ENCODE results near the gene CPS1. TPM values are rescaled to one million over a fixed set of nuclear protein-coding genes. Genes with fewer than 3 reads are reported as not detected.

The CPS1 gene
- total RNA-seq, 1 experiment from 2014 or later: 20.6 TPM

GRCh38 chr2:210713122-210713521 lies 156.7 kb downstream of the CPS1 start:
- BruUV-seq (replicated peaks): no TSS peak

GRCh38 chr2:210715560-210716082 lies 159.2 kb downstream of the CPS1 start:
- Mint-ChIP-seq H3K27ac (ENCODE audit: low read depth, unreplicated experiment) (no peak overlapping the region), H3K4me3 (ENCODE audit: unreplicated experiment) (no peak overlapping the region)

More at GRCh38 chr2:210713122-210713521, 156.7 kb downstream of the CPS1 start:
- H3K27me3 Mint-ChIP-seq (ENCODE audit: insufficient read depth, unreplicated experiment): peaks cover 55% of the 10 kb centered on the region
- POLR2A ChIA-PET: no interaction called here
- H3K4me1 Mint-ChIP-seq (ENCODE audit: insufficient read depth, unreplicated experiment): no peaks in the 10 kb centered on the region
- H3K27ac Mint-ChIP-seq (ENCODE audit: low read depth, unreplicated experiment): no peak overlapping the region
- intact Hi-C loops (cut with micrococcal nuclease): no loop called here
- no peak for DNase-seq (ENCODE audit: unreplicated experiment)
- no peak overlapping the region for H3K4me3 Mint-ChIP-seq (ENCODE audit: unreplicated experiment)
- CTCF ChIA-PET: no interaction called here
- TF ChIP-seq CTCF (IDR thresholded peaks at IDR 0.05; ENCODE audit: unreplicated experiment): no peak
- no peaks in the 10 kb centered on the region for H3K9me3 Mint-ChIP-seq (ENCODE audit: unreplicated experiment)
- no peaks in the 10 kb centered on the region for H3K36me3 Mint-ChIP-seq (ENCODE audit: insufficient read depth, unreplicated experiment)

DNA sequence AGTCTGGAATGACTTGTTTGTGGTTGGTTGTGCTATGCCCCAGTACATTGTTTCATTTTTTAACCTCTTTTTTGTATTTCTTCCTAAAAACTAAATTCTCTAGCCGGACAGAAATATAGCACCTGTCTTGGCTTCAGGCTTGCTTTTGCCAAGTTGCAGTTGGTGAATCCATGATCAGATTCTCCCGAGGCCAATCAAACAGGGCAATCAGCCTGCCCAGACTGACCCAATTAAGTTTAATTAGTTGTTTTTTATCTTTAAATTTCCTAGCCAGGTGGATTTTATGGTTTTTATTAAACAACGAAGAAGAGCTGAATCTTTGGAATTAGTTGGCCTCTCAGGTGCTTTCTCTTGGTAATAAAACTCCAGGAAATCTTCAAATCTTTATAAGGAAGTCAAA lies 162.1 kb downstream of the CPS1 start:
- no TSS peak for BruUV-seq (replicated peaks)
- Mint-ChIP-seq H3K36me3 (ENCODE audit: insufficient read depth, unreplicated experiment) (no peaks in the 10 kb centered on the region), H3K27ac (ENCODE audit: low read depth, unreplicated experiment) (no peak overlapping the region), H3K4me3 (ENCODE audit: unreplicated experiment) (no peak overlapping the region), H3K4me1 (ENCODE audit: insufficient read depth, unreplicated experiment) (no peaks in the 10 kb centered on the region), H3K9me3 (ENCODE audit: unreplicated experiment) (no peaks in the 10 kb centered on the region), H3K27me3 (ENCODE audit: insufficient read depth, unreplicated experiment) (peaks cover 92% of the 10 kb centered on the region)
- no peak for TF ChIP-seq CTCF (IDR thresholded peaks at IDR 0.05; ENCODE audit: unreplicated experiment)
- intact Hi-C loops (cut with micrococcal nuclease): no loop called here
- CTCF ChIA-PET: no interaction called here
- POLR2A ChIA-PET: no interaction called here
- no peak for DNase-seq (ENCODE audit: unreplicated experiment)

More at GRCh38 chr2:210715560-210716082, 159.2 kb downstream of the CPS1 start:
- no peak for DNase-seq (ENCODE audit: unreplicated experiment)
- Mint-ChIP-seq H3K9me3 (ENCODE audit: unreplicated experiment) (no peaks in the 10 kb centered on the region), H3K4me1 (ENCODE audit: insufficient read depth, unreplicated experiment) (no peaks in the 10 kb centered on the region), H3K36me3 (ENCODE audit: insufficient read depth, unreplicated experiment) (no peaks in the 10 kb centered on the region), H3K27me3 (ENCODE audit: insufficient read depth, unreplicated experiment) (peaks cover 80% of the 10 kb centered on the region)
- POLR2A ChIA-PET: no interaction called here
- TF ChIP-seq CTCF (IDR thresholded peaks at IDR 0.05; ENCODE audit: unreplicated experiment): no peak
- intact Hi-C loops (cut with micrococcal nuclease): no loop called here
- BruUV-seq (replicated peaks): no TSS peak
- CTCF ChIA-PET: no interaction called here

- Mint-ChIP-seq H3K9me3 (ENCODE audit: unreplicated experiment) (no peaks in the 10 kb centered on the region), H3K36me3 (ENCODE audit: insufficient read depth, unreplicated experiment) (no peaks in the 10 kb centered on the region), H3K4me1 (ENCODE audit: insufficient read depth, unreplicated experiment) (no peaks in the 10 kb centered on the region), H3K4me3 (ENCODE audit: unreplicated experiment) (no peak overlapping the region), H3K27me3 (ENCODE audit: insufficient read depth, unreplicated experiment) (peaks cover 83% of the 10 kb centered on the region), H3K27ac (ENCODE audit: low read depth, unreplicated experiment) (no peak overlapping the region)
- CTCF ChIA-PET: no interaction called here
- DNase-seq (ENCODE audit: unreplicated experiment): no peak
- TF ChIP-seq CTCF (IDR thresholded peaks at IDR 0.05; ENCODE audit: unreplicated experiment): no peak
- POLR2A ChIA-PET: no interaction called here
- intact Hi-C loops (cut with micrococcal nuclease): no loop called here
- no TSS peak for BruUV-seq (replicated peaks)
Observed at GRCh38 chr2:210722092-210722491, 165.7 kb downstream of the CPS1 start.

Data from MCF 10A (cell line).